ENCODE data around the gene CCDC110.

DNA sequence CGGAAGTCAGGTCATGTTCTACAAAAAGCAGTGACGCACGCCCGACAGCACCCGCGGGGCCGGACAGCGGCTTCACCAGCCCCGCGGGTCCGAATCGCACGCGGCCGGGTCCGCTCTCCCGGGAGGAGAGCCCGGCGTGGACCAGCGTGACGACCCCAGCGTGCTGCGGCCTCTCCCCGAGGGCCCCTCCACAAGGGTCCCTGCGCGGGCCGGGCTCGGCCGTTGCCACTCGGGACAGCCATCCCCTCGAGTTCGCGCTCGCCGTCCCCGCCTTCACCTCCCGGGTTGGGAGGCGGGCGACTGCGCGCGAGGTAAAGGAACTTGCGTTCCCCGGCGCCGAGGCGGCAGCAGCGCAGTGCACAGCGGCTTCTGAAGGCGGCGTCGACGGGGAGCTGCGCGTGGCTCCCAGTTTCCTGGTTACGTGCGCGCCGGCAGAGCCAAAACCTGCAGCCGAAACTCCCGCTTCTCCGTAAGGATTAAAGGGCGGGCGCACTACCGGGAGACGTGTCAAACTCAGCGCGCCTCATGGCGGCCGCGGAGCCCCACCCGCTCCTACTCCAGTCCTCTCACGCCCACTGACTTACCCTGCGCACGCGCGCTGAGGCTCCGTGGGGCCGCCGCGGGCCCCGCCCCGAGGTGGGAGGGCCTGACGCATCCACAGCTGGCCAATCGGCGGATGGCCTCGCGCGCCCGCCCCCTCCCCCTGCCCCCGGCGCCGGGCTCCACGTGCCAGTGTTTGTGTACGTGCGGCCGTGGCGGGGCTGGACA, 75.4 kb downstream of the CCDC110 start:
- TF ChIP-seq POLR2AphosphoS5 (IDR thresholded peaks at IDR 0.05; ENCODE audit: low read depth) (peak; percentile 78), GABPA (IDR thresholded peaks at IDR 0.05; ENCODE audit: low read depth) (peak; percentile 68)
- TF ChIP-seq, protein P1, sequence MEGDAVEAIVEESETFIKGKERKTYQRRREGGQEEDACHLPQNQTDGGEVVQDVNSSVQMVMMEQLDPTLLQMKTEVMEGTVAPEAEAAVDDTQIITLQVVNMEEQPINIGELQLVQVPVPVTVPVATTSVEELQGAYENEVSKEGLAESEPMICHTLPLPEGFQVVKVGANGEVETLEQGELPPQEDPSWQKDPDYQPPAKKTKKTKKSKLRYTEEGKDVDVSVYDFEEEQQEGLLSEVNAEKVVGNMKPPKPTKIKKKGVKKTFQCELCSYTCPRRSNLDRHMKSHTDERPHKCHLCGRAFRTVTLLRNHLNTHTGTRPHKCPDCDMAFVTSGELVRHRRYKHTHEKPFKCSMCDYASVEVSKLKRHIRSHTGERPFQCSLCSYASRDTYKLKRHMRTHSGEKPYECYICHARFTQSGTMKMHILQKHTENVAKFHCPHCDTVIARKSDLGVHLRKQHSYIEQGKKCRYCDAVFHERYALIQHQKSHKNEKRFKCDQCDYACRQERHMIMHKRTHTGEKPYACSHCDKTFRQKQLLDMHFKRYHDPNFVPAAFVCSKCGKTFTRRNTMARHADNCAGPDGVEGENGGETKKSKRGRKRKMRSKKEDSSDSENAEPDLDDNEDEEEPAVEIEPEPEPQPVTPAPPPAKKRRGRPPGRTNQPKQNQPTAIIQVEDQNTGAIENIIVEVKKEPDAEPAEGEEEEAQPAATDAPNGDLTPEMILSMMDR (IDR thresholded peaks at IDR 0.05; ENCODE audit: insufficient read depth, low read length): no peak
